HG03139 (cell line): ENCODE results near the gene CXCL8.
A peak's percentile ranks its signal among the peaks of the same experiment; 100 is the strongest.
"Not testable (repeated sequence)": the region's sequence is repeated elsewhere in the genome, so short reads cannot be mapped to it uniquely, and the experiment has no call there.

Experiments used
- ATAC-seq: cut with Tn5 transposase; IDR thresholded peaks from one replicate; pipeline ENCODE4 v1.9.1; 2021; ENCODE audit not compliant: unreplicated experiment

CXCL8 gene

GRCh38 chr4:73743281-73743680 lies 2.9 kb downstream of the CXCL8 start:
- no peak for ATAC-seq

DNA sequence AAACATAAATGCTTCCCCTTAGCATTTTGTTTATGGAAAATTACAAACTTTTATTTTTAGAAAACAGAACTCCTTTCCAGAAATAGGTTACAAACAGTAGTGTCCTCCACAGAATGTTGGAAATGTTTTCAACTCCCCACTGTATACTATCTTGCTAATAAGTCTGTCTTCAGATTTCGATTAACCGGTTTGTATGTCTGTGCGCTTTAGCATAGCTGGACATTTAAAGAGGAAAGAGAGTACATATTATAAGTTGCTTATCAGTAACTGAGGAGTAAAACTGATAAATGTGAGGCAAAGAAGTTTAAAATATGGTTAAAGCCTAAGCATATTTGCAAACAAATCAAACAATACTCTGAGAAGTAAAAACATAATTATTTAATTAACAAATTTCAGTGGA lies 3.4 kb downstream of the CXCL8 start:
- no peak for ATAC-seq

GRCh38 chr4:73744203-73744602 lies 3.8 kb downstream of the CXCL8 start:
- ATAC-seq = no peak

- no peak for ATAC-seq
Measured at GRCh38 chr4:73750730-73751129, 10.4 kb downstream of the CXCL8 start.

DNA sequence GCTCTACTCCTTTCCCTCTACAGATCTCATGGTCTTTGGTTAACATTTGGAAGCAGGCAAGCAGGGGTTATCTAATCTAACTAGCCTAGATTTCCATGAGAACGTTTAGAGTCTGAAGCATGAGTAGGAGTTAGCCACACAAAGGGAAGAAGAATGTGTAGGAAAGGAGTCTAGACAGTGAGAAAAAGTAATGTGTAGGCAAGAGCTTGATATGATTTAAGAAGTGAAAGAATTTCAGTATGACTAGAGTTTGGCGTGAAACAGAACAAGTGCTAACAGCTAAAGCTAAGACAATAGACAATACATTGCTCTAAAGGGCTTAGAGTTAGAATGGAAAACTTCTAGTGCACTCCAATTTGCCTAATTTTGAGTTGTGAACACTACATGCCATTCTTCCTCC lies 10.8 kb downstream of the CXCL8 start:
- ATAC-seq = no peak

GRCh38 chr4:73751830-73752229 lies 11.5 kb downstream of the CXCL8 start:
- ATAC-seq = no peak

- no peak for ATAC-seq
Measured at GRCh38 chr4:73752424-73752823, 12.1 kb downstream of the CXCL8 start.

DNA sequence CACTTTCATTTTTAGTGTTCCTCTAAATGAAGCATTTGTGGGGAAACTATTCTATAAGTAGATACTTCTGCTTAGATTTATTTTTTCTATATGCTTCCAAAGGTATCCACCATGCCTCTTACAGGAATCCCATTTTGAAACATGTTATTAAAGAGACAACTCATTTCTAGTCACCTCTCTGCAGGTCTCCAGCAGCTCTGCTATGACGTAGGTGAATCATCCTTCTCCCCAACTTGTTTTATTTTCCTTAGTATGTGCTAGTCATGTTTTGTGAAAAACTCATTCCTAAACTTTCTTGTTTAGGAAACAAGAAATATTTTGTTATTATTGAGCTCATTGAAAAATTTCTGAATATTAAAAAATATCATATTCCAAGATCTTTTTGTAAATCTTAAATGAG lies 12.8 kb downstream of the CXCL8 start:
- no peak for ATAC-seq

DNA sequence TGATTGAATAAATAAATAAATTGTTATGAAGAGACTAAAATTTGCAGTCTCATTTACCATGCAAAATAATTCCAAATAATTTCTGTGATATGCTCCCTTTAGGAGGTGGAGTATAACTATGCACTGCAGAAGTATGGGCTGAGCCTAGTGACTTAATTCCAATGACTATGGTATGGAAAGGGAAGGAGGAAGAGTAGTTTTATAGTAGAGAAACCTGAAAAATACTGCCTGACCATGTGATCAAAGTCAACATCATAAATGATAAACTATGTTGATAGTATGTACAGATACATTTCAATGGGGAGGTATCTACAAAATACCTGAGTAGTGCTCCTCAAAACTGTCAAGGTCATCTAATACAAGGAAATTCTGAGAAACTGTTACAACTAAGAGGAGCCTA lies 14.6 kb downstream of the CXCL8 start:
- no peak for ATAC-seq

- ATAC-seq = no peak
Measured at GRCh38 chr4:73759357-73759756, 19.0 kb downstream of the CXCL8 start.

DNA sequence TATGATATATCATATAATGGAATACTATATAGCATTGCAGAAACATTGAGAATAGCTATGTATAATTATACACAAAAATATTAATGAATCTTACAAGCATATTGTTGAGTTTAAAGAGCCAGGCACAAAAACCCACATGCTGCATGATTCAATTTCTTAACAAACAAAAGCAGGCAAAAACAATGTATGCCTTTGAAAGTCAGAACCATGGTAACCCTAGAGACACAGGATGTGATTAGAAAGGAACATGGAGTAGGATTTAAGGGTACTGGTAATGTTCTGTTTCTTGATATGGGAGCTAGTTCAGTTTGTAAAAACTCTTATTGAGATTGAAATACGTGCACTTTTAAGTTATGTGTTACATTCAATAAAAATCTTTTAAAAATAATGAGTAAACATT lies 21.5 kb downstream of the CXCL8 start:
- ATAC-seq = no peak

- peak; percentile 85 for ATAC-seq
Measured at GRCh38 chr4:73762409-73762808, 22.0 kb downstream of the CXCL8 start.

GRCh38 chr4:73763877-73764276 lies 23.5 kb downstream of the CXCL8 start:
- no peak for ATAC-seq

DNA sequence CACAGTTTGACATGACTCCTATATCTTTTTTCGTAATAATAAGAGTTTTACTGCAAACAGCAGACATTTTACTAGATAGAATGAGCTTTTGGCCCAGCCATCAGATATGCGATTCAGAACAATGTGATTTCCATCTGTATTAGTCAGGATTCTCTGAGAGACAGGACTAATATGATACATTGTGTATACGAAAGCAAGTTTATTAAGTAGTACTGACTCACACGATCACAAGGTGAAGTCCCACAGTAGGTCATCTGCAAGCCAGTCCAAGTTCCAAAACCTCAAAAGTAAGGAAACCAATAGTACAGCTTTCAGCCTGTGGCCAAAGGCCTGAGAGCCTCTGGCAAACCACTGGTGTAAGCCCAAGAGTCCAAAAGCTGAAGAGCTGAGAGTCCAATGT lies 24.1 kb downstream of the CXCL8 start:
- ATAC-seq = no peak

DNA sequence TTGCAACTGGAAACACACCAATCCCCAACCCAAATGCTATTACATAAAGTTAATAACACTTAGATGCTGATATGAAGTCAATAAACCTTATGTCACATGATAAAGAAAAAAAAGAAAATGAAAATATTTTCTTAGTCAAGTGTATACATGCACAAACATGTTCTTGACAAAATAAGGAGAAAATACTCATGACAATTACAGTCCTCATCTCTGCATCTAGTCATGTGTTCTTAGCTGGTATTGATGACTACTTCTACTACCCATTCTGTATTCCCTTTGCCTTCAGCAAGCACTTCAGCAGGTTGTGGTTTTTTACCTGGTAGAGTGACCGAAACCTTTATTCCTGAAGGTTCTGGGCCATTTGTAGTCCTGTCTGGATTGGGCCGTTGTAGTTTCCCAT lies 24.9 kb downstream of the CXCL8 start:
- no peak for ATAC-seq

GRCh38 chr4:73770917-73771316 lies 30.5 kb downstream of the CXCL8 start:
- no peak for ATAC-seq

- ATAC-seq = no peak
Measured at GRCh38 chr4:73772363-73772762, 32.0 kb downstream of the CXCL8 start.

DNA sequence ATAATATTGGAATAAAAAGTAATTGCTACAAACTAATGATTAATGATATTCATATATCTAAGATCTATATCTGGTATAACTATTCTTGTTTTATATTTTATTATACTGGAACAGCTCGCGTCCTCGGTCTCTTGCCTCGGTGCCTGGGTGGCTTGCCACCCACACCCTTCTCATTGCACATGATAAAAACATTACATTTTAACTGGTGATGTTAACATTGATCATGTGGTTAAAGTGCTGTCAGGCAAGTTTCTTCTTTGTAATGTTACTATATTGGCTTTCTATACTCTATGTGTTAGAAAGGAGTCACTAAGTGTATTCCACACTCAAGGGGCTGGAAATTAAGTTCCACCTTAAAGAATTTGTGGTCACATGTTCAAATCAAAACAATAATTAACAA lies 34.0 kb downstream of the CXCL8 start:
- not testable (repeated sequence) for ATAC-seq

- ATAC-seq = no peak
Measured at GRCh38 chr4:73776321-73776729, 36.0 kb downstream of the CXCL8 start.

GRCh38 chr4:73777612-73778011 lies 37.2 kb downstream of the CXCL8 start:
- ATAC-seq = no peak

- no peak for ATAC-seq
Measured at GRCh38 chr4:73780243-73780642, 39.9 kb downstream of the CXCL8 start.

GRCh38 chr4:73780834-73781233 lies 40.5 kb downstream of the CXCL8 start:
- no peak for ATAC-seq

DNA sequence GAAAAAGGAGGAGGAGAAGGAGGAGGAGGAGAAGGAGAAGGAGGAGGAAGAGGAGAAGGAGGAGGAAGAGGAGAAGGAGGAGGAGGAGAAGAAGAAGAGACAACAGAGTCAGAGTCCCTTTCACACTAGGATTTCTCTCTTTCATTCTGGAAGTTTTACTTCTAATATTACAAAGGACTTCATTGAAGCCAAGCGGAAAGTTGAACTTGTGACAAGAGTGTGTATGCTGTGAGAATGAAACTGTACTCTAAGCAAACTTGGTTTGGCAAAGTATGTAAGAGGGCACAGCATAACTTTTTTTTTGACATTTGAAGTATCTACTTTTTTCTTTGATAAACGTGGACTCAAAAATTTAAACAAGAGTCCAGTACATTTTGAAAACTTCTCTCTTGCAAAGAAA lies 48.0 kb downstream of the CXCL8 start:
- ATAC-seq = no peak
